Ectodermal cell (in vitro differentiated cells): ENCODE data around the gene RABGAP1L.

Source experiments
- H3K27ac ChIP-seq: 2 replicates; pipeline ENCODE4 v1.7.0; 2013; ENCODE audit warnings: mild to moderate bottlenecking, low read depth, low read length; ENCODE audit not compliant: insufficient read depth, poor library complexity, severe bottlenecking
- H3K27me3 ChIP-seq: 2 replicates; pipeline ENCODE4 v1.7.0; 2013; ENCODE audit warnings: mild to moderate bottlenecking, low read length; ENCODE audit not compliant: insufficient read depth, control insufficient read depth, poor library complexity, severe bottlenecking
- H3K36me3 ChIP-seq: one replicate; pipeline ENCODE4 v1.7.0; 2013; ENCODE audit warnings: low read length; ENCODE audit not compliant: control insufficient read depth, insufficient read depth
- H3K4me1 ChIP-seq: one replicate; pipeline ENCODE4 v1.7.0; 2013; ENCODE audit warnings: low read length; ENCODE audit not compliant: control insufficient read depth, insufficient read depth
- H3K4me3 ChIP-seq: 2 replicates; pipeline ENCODE4 v1.7.0; 2013; ENCODE audit warnings: low read depth, low read length, control low read depth; ENCODE audit not compliant: insufficient read depth
- H3K9me3 ChIP-seq: 2 replicates; pipeline ENCODE4 v1.7.0; 2013; ENCODE audit warnings: mild to moderate bottlenecking, low read length, moderate library complexity; ENCODE audit not compliant: control insufficient read depth
- WGBS, 2 experiments: methylation state at CpG; one replicate each; pipeline ENCODE4 v1.1.7; 2013; ENCODE audit warnings: missing lambda C conversion rate in 2 of 2; 5-methylcytosine and 5-hydroxymethylcytosine counted together

Gene RABGAP1L

DNA sequence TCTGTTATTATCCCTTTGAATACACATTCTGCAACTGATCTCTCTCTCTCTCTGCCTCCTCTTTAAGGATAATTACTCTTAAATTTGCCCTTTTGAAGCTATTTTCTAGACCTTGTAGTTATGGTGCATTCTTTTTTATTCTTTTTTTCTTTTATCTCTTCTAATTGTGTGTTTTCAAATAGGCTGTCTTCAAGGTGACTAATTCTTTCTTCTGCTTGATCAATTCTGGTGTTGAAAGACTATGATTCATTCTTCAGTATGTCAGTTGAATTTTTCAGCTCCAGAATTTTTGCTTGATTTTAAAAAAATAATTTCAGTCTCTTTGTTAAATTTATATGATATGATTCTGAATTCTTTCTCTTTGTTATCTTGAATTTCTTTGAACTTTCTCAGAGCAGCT is 192.8 kb downstream of the RABGAP1L start:
- Histone ChIP-seq H3K27ac (no peak overlapping the region), H3K4me1 (no peaks in the 10 kb centered on the region), H3K36me3 (no peaks in the 10 kb centered on the region), H3K4me3 (no peak overlapping the region), H3K9me3 (no peaks in the 10 kb centered on the region), H3K27me3 (no peaks in the 10 kb centered on the region)

DNA sequence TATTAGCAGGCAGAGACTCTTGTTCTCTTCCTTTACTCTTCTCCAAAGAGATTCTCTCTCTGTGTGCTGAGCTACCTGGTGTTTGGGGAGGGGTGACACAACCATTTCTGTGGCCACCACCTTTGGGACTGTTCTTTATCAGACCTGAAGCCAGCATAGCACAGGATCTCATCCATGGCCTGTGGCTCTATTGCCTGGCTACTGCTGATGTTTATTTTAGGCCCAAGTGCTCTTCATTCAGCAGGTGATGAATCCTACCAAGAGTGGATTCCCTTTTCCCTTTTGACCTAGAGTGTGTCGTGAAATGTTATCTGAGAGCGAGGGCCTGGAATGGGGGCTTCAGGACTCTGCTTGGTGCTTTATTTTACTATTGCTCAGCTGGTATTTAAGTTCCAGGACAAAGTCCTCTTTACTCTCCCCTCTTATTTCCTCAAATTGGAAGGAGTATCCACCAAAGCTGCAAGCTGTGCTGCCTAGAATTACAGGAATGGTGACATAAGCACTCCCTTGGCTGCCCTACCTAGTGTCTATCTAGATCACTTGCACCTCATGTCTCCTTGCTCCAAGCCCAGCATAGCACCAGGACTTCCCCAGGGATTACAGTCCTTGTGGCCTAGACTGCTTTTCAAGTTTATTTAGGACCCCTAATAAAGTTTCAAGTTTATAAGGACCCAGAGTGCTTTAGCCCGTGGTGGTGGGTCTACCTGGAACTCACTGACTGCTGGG is 193.7 kb downstream of the RABGAP1L start:
- Histone ChIP-seq H3K4me3 (no peak overlapping the region), H3K27me3 (no peaks in the 10 kb centered on the region), H3K27ac (no peak overlapping the region), H3K9me3 (no peaks in the 10 kb centered on the region), H3K36me3 (no peaks in the 10 kb centered on the region), H3K4me1 (no peaks in the 10 kb centered on the region)
- 97% methylated on average over 3 of the region's 3 CpGs for WGBS, 2 experiments

DNA sequence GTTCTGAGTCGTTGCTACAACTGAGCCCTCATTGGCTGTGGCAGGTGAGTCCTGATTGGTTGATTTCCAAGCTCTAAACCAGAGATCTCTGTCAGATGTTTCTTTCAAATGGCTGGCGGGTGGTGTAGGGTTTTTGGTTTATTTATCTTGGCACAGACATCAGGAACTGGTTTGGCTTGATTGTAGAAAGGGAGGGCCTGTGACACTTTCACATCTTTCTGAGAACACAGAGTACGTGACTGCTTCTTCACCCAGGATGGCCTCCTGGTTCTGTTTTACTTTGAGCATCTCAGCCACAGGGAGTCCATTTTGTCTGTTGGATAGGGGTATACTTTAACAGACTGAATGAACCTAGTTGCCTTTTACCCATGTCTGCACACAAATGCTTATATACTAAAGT is 199.0 kb downstream of the RABGAP1L start:
- no peak overlapping the region for H3K27ac ChIP-seq
- H3K36me3 ChIP-seq, result no peaks in the 10 kb centered on the region
- 92 to 97% methylated on average over 3 of the region's 3 CpGs for WGBS, 2 experiments
- H3K4me1 ChIP-seq, result no peaks in the 10 kb centered on the region
- no peak overlapping the region for H3K4me3 ChIP-seq
- no peaks in the 10 kb centered on the region for H3K9me3 ChIP-seq
- no peaks in the 10 kb centered on the region for H3K27me3 ChIP-seq

DNA sequence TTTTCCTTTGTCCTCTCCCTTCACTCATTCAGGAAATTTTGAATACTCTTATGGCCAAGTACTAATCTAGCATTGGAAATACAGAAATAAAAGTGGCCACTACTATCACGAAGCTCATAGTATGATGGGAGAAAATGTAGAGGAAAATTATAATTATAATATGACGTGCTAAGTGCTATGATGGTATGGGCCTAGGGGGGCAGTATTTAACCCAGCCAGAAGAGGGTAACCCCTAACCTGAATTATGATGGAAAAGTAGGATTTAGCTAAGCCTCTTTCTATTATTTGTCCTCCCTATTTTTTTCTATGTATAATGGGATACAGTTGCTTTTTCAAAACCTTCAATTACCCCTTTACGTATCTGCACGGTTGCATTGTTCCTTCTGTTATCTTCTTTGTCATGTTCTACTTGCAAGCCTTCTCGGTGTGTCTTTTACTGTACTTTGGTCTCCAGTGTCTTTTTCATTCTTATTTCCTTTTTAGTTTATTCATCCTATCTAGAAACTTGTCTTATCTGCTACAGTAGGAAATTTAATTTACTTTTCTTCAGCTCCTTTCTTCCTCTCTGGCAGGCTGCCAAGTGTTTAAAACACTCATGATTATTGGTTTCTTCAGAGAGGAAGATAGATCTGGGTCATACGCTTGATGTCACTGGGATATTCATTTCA is 199.6 kb downstream of the RABGAP1L start:
- 90 to 94% methylated on average over 6 of the region's 6 CpGs for WGBS, 2 experiments
- Histone ChIP-seq H3K27me3 (no peaks in the 10 kb centered on the region), H3K27ac (no peak overlapping the region), H3K36me3 (no peaks in the 10 kb centered on the region), H3K9me3 (no peaks in the 10 kb centered on the region), H3K4me1 (no peaks in the 10 kb centered on the region), H3K4me3 (no peak overlapping the region)

DNA sequence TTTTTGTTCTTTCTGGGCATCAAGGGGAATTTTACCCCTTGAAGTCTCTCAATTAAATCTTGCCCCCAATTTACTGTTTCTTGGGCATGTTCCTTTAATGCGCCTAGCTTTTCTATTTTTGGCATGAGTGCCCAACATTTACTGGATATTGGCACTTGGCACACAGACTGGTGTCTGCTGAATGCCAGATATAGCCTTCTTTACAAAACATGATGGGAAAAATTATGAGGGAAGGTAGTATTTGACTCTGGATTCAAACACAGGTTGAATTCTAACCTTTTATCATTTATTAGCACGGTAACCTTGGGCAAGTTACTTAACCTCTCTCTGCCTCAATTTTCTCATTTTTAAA is 200.1 kb downstream of the RABGAP1L start:
- Histone ChIP-seq H3K4me1 (no peaks in the 10 kb centered on the region), H3K4me3 (no peak overlapping the region), H3K9me3 (no peaks in the 10 kb centered on the region), H3K27me3 (no peaks in the 10 kb centered on the region), H3K27ac (no peak overlapping the region), H3K36me3 (no peaks in the 10 kb centered on the region)
- WGBS, 2 experiments, result 97 to 100% methylated on average over 2 of the region's 2 CpGs

DNA sequence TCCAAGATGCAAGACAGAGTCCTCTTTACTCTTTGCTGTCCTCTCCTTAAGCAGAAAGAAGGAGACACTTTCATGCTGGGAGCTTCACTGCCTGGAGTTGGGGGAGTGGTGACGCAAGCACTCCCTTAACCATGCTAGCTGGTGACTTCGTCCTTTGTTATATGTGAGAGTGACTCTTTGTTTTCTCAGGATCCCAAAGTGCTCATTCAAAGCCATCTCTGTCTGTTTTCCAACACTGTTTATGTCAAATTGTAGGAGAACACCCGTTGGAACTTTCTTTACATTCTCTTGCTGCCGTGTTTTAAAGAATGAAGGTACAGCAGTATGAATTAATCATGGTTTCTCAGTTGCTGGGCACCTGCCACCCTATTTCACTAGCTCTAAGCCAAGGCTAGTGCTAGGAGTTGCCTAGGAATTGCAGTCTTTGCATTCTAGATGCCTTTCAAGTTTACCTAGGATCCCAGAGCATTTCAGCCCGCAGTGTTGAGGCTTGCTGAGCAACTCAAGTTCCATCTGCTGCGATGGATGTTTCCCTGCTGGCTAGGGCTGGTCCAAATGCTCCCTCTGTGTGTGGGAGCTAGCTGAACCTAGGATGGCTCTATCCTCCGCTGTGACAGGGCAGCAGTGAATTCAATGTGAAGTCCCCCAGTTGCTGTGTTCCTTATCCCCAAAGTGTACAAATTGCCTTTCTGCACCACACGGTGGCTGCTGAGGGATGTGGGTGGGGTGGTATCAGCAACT is 205.8 kb downstream of the RABGAP1L start:
- Histone ChIP-seq H3K4me1 (no peaks in the 10 kb centered on the region), H3K9me3 (no peaks in the 10 kb centered on the region), H3K4me3 (no peak overlapping the region), H3K27ac (no peak overlapping the region), H3K27me3 (no peaks in the 10 kb centered on the region), H3K36me3 (no peaks in the 10 kb centered on the region)
- WGBS, 2 experiments, result 91 to 93% methylated on average over 8 of the region's 8 CpGs

DNA sequence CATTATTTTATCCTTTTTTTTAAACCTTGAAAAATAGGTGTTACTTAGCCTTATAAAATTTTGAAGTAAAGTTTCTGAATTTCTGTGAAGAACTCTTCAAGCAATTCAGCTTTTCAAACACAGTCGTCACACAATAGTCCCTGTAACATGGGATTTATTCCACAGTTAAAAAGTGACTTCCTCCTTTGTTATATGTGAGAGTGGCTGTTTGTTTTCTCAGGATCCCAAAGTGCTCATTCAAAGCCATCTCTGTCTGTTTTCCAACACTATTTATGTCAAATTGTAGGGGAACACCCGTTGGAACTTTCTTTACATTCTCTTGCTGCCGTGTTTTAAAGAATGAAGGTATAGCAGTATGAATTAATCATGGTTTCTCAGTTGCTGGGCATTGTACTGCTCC is 207.6 kb downstream of the RABGAP1L start:
- H3K36me3 ChIP-seq, result no peaks in the 10 kb centered on the region
- WGBS, 2 experiments, result 87 to 91% methylated on average over 2 to 3 of the region's 3 CpGs
- H3K27ac ChIP-seq, result no peak overlapping the region
- no peaks in the 10 kb centered on the region for H3K27me3 ChIP-seq
- H3K9me3 ChIP-seq, result no peaks in the 10 kb centered on the region
- no peak overlapping the region for H3K4me3 ChIP-seq
- no peaks in the 10 kb centered on the region for H3K4me1 ChIP-seq

DNA sequence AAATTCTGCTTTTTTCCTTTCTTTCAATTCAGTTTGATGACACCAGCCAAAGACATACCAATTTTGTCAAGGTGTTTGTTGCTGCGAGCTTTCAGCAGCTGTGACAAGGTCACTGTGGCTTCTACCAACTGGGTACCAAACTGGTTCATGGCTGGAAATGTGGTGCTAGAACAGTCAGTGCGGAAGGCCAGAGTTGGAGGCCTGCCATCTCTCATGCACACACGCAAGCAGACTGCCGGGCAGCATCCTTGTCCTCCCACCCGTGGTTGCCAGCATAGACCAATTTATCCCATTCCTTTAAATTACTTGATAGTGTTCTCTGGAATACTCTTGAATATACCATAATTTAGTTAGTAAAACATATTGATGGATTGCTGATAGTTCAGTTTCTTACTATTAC is 208.6 kb downstream of the RABGAP1L start:
- H3K4me1 ChIP-seq, result no peaks in the 10 kb centered on the region
- no peak overlapping the region for H3K4me3 ChIP-seq
- H3K27ac ChIP-seq, result no peak overlapping the region
- H3K36me3 ChIP-seq, result no peaks in the 10 kb centered on the region
- H3K27me3 ChIP-seq, result no peaks in the 10 kb centered on the region
- H3K9me3 ChIP-seq, result no peaks in the 10 kb centered on the region
- 98 to 99% methylated on average over 5 of the region's 5 CpGs for WGBS, 2 experiments

DNA sequence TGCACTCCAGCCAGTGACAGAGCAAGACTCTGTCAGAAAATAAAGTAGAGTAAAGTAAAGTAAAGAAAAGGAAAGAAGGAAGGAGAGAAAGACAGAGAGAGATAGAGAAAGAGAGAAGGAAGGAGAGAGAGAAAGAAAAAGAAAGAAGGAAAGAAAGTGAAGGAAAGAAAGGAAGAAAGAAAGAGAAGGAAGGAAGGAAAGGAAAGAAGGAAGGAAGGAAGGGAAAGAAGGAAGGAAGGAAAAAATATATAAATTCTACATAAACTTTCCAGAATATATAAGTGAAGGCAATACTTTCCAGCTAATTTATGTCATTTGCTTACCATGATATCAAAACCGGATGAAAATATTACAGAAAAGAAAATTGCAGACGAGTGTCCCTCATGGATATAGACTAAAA is 216.7 kb downstream of the RABGAP1L start:
- no peak overlapping the region for H3K27ac ChIP-seq
- no peaks in the 10 kb centered on the region for H3K36me3 ChIP-seq
- no peak overlapping the region for H3K4me3 ChIP-seq
- H3K27me3 ChIP-seq, result no peaks in the 10 kb centered on the region
- 79 to 100% methylated on average over 2 of the region's 2 CpGs for WGBS, 2 experiments
- H3K4me1 ChIP-seq, result no peaks in the 10 kb centered on the region
- H3K9me3 ChIP-seq, result no peaks in the 10 kb centered on the region

DNA sequence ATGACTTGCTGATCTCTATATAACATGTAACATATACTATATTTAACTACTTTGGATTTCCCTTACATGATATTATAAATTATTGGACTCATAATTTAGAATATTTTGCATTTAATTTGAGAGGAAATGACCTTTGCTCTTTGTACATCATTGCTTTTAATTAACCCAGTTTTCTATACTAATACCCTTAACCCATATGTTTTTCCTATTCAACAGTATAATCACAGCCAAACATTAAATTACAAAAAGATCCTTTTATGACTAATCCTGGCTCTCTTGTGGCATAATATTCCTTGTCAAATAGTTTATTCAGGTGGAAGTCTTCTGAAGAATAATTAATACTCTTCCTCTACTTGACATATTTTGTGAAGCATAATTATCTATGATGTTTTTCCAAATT is 232.4 kb downstream of the RABGAP1L start:
- no peaks in the 10 kb centered on the region for H3K36me3 ChIP-seq
- no peaks in the 10 kb centered on the region for H3K4me1 ChIP-seq
- H3K27me3 ChIP-seq, result no peaks in the 10 kb centered on the region
- H3K9me3 ChIP-seq, result no peaks in the 10 kb centered on the region
- no peak overlapping the region for H3K27ac ChIP-seq
- H3K4me3 ChIP-seq, result no peak overlapping the region
